IPS-15b (cell line): Measurements from ENCODE around the gene DGKE.

Source experiments
- H3K27me3 ChIP-seq: one replicate; pipeline ENCODE4 v1.6.1; 2013; ENCODE audit warnings: low read length; ENCODE audit not compliant: control insufficient read depth, insufficient read depth
- H3K36me3 ChIP-seq: one replicate; pipeline ENCODE4 v1.6.1; 2013; ENCODE audit warnings: low read length; ENCODE audit not compliant: control insufficient read depth, insufficient read depth
- H3K4me1 ChIP-seq: one replicate; pipeline ENCODE4 v1.6.1; 2013; ENCODE audit warnings: mild to moderate bottlenecking, low read length; ENCODE audit not compliant: control insufficient read depth, insufficient read depth
- H3K4me3 ChIP-seq: one replicate; pipeline ENCODE4 v1.5.1; 2013; ENCODE audit warnings: low read depth, low read length
- H3K9ac ChIP-seq: one replicate; pipeline ENCODE4 v1.6.1; 2013; ENCODE audit warnings: low read depth, mild to moderate bottlenecking, low read length
- H3K9me3 ChIP-seq: one replicate; pipeline ENCODE4 v1.6.1; 2013; ENCODE audit warnings: mild to moderate bottlenecking, low read length; ENCODE audit not compliant: control insufficient read depth, insufficient read depth

The DGKE gene

DNA sequence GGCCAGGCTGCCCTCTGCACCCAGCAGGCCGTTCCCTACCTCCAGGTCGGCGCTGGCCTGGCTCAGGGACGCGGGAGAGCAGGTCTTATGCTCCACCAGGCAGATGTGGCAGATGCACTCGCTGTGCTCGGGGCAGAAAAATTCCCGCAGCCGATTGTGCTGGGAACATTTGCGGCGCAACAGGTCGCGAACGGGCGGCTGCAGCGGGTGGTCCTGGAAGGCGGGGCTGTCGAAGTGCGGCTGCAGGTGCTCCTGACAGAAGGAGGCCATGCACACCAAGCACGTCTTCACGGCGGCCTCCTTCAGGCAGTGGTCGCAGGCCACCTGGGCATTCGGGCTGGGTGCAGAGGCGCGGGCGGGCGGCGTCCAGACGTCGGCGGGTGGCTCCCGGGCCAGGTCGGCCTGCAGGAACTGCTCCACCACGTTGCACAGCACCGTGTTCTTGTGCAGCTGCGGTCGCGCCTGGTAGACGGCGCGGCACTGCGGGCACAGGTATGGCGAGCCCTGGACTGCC, 79.5 kb downstream of the DGKE start:
- peaks cover 7% of the 10 kb centered on the region for H3K36me3 ChIP-seq
- H3K4me3 ChIP-seq: peak overlapping the region; percentile 87
- no peaks in the 10 kb centered on the region for H3K9me3 ChIP-seq
- H3K4me1 ChIP-seq: peaks cover 5% of the 10 kb centered on the region
- H3K9ac ChIP-seq: peak overlapping the region; percentile 70
- H3K27me3 ChIP-seq: peaks cover 26% of the 10 kb centered on the region

DNA sequence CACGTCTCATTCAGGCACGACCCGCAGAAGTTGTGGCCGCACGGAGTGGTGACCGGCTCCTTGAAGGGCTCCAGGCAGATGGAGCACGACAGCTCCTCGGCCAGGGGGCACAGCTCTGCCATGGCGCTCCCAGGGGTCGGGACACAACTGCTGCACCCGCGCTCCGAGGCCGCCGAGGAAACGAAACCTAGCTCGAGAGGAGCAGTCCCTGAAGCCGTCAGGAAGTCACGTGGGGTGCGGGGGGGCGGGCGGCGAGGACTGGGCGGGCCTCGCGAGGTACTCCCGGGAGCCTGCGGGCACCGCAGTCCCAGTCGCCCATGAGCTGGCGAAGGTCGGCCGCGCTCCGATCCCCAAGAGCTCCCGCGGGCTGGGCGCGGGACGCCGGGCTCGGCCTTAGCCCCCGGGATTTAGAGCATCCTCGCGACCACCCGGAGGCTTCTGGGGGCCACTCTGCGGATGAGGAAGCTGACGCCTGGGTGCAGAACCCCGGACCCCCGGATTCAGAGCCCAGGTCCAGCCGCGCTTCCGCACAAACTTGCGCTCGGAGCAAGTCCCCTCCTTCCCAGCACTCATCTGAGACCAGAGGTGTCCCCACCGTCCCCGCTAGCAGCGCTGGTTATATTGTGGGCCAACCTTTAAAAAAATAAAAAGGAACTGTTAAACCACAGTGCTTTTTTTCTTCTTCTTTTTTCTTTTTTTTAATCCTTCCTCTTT, 80.1 kb downstream of the DGKE start, which contains the start of gene TRIM25:
TSS of gene TRIM25 (minus strand) at position 183 of the 714 bp plus-strand sequence. CDS start at position 122, 61 bp downstream.
- Histone ChIP-seq H3K4me1 (peaks cover 5% of the 10 kb centered on the region), H3K27me3 (peaks cover 26% of the 10 kb centered on the region), H3K9ac (peak within 1 kb of the TSS; percentile 79), H3K36me3 (peaks cover 2% of the 10 kb centered on the region), H3K4me3 (peak within 1 kb of the TSS; percentile 87), H3K9me3 (no peaks in the 10 kb centered on the region)

DNA sequence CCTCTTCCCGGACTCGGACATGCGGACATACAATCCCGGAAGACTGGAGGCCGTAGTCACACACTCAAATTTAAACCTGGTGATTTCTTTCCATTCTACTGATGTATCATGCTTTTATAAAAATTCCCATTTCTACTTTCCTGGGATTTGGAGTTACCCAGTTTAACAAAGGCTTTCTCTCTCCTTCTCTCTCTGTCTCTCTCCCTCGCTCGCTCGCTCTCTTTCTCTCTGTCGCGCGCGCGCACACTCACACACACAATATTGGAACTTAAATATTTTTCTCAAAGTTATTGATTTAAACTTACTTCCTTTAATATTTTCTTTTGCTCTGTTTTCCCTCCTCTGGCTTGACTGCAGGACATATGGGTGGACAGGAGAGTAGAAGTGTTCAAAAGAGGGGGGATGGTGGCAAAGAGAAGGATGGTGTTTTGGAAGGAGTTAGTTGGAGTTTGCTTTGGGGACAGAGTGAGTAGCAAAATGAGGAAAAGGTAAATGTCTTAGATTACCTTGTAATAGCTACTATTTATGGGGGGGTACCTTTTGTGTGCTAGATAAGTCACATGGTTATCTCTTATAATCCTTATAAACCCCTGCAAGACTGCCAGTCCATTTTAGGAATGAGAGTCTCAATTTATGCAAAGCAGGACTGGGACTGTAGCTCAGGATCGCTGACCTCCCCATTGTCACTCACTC, 80.8 kb downstream of the DGKE start:
- H3K4me1 ChIP-seq: peaks cover 5% of the 10 kb centered on the region

DNA sequence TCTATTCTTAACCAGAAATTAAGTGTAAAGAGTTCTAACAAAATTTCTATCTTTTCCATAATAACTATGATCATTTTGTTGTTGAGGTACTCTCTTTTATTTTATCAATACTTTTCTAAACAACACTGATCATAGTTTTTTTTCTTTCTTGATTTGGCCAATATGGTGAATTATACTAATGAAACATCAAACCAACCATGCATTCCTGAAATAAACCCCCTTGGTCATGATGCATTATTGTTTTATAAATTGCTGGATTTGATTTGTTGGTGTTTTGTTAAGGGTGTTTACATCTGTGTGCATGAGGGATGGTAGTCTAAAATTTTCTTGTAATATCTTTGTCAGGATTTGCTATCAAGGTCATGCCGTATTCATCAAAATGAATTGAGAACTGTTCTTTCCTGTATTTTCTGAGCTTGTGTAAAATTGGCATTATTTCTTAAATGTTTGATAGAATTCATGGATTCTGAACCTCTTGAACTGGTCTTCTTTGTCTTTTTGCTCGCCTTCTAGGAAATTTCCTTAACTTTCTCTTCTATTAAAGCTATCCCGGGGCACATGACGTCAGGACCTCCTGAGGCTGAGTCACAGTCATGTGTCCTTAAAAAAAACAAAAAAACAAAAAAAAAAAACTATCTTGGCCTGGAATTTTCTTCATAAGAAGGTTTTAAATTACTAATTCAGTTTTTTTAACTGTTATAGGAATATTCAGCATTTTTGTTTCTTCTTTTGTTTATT, 83.8 kb downstream of the DGKE start:
- Histone ChIP-seq H3K27me3 (peaks cover 23% of the 10 kb centered on the region), H3K4me1 (no peaks in the 10 kb centered on the region), H3K9me3 (no peaks in the 10 kb centered on the region), H3K9ac (no peak overlapping the region), H3K36me3 (no peaks in the 10 kb centered on the region), H3K4me3 (no peak overlapping the region)

More for the DNA sequence above, 80.8 kb downstream of the DGKE start:
- Histone ChIP-seq H3K4me3 (peak overlapping the region; percentile 87), H3K27me3 (peaks cover 26% of the 10 kb centered on the region), H3K9me3 (no peaks in the 10 kb centered on the region), H3K9ac (peak overlapping the region; percentile 79), H3K36me3 (no peaks in the 10 kb centered on the region)

DNA sequence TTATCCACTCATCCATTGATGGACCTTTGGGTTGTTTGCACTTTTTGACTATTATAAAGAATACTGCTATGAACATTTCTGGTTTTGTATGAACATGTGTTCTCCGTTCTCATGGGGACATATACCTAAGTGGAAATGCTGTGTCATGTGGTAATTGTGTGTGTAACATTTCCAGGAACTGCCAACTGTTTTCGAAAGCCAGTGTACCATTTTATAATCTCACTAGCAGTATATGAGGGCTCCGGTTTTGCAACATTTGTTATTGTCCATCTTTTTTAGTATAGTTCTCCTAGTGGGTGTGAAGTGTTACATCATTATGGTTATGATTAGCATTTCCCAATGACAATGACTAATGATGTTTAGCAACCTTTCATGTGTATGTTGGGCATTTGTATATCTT, 85.0 kb downstream of the DGKE start:
- Histone ChIP-seq H3K36me3 (no peaks in the 10 kb centered on the region), H3K9me3 (no peaks in the 10 kb centered on the region), H3K4me3 (no peak overlapping the region), H3K4me1 (no peaks in the 10 kb centered on the region), H3K27me3 (peaks cover 19% of the 10 kb centered on the region), H3K9ac (no peak overlapping the region)
